Ascending aorta (tissue), 2 donors: ENCODE data around the gene ANKRD6. TPM values are rescaled to one million over a fixed set of nuclear protein-coding genes. Genes with fewer than 3 reads are reported as not detected.
A peak's percentile ranks its signal among the peaks of the same experiment; 100 is the strongest.
"Not testable (repeated sequence)": the region's sequence is repeated elsewhere in the genome, so short reads cannot be mapped to it uniquely, and the experiment has no call there.

Experiments used
- DNase-seq, 2 donors: peaks; one replicate each; pipeline ENCODE4 v3.0.0-alpha.2; 2019; ENCODE audit warnings: low spot score in 2 of 2
- H3K27ac ChIP-seq, 2 donors: fragments of 200-600 bp; sonication (generic); one replicate each; pipeline ENCODE4 v1.5.1; 2016 to 2017; ENCODE audit warnings: mild to moderate bottlenecking in 1 of 2
- H3K27me3 ChIP-seq: fragments of 200-600 bp; sonication (generic); one replicate; pipeline ENCODE4 v1.5.1; 2017
- H3K36me3 ChIP-seq, 2 donors: fragments of 200-600 bp; sonication (generic); one replicate each; pipeline ENCODE4 v1.5.1; 2016
- H3K4me1 ChIP-seq, 2 donors: fragments of 200-600 bp; sonication (generic); one replicate each; pipeline ENCODE4 v1.5.1; 2016 to 2017; ENCODE audit warnings: mild to moderate bottlenecking in 1 of 2
- H3K4me3 ChIP-seq, 2 donors: fragments of 200-600 bp; sonication (generic); one replicate each; pipeline ENCODE4 v1.5.1; 2016 to 2017; ENCODE audit warnings: mild to moderate bottlenecking in 1 of 2
- H3K9me3 ChIP-seq, 2 donors: fragments of 200-600 bp; sonication (generic); one replicate each; pipeline ENCODE4 v1.5.1; 2016
- CTCF ChIP-seq, 3 experiments: fragments of 200-600 bp in 2 of 3; fragments of 450-650 bp in 1 of 3; sonication (generic) in 2 of 3; IDR thresholded peaks; one replicate each; pipeline ENCODE4 v1.5.1; 2016 to 2019; ENCODE audit warnings: antibody characterized with exemption in 3 of 3, mild to moderate bottlenecking in 1 of 3, moderate library complexity in 1 of 3
- intact Hi-C: fragments of 100-400 bp; cut with DNase I; formaldehyde crosslinking; loops from one replicate; pipeline ENCODE4 v1.15.1; 2023
- total RNA-seq: library from RNA; depleted of rRNA; stranded (reverse); fragments of >200 nt; gene quantifications from one replicate; pipeline ENCODE4 v1.1.0, GENCODE V29; 2016

Gene ANKRD6
- total RNA-seq, 1 donor from 2014 or later: 32.2 TPM

- no peak for DNase-seq
- no peak overlapping the region for H3K27ac ChIP-seq
- H3K36me3 ChIP-seq: peaks cover 0 to 19% of the 10 kb centered on the region in 2 donors
- intact Hi-C loops: no loop called here
- H3K4me1 ChIP-seq: no peaks in the 10 kb centered on the region
- H3K9me3 ChIP-seq: no peaks in the 10 kb centered on the region
- H3K4me3 ChIP-seq: no peak overlapping the region
- TF ChIP-seq CTCF (IDR thresholded peaks at IDR 0.05): no peak
- no peaks in the 10 kb centered on the region for H3K27me3 ChIP-seq
These were observed 183.6 kb downstream of the ANKRD6 start for GRCh38 chr6:89616531-89616930.

GRCh38 chr6:89618026-89618425, 185.1 kb downstream of the ANKRD6 start:
- no peak overlapping the region for H3K27ac ChIP-seq
- no peak for DNase-seq
- intact Hi-C loops: no loop called here
- H3K4me3 ChIP-seq: no peak overlapping the region
- H3K4me1 ChIP-seq: no peaks in the 10 kb centered on the region
- H3K9me3 ChIP-seq: no peaks in the 10 kb centered on the region
- H3K27me3 ChIP-seq: no peaks in the 10 kb centered on the region
- H3K36me3 ChIP-seq: peaks cover 6 to 23% of the 10 kb centered on the region in 2 donors
- no peak for TF ChIP-seq CTCF (IDR thresholded peaks at IDR 0.05)

- Histone ChIP-seq H3K4me3 (no peak overlapping the region), H3K27me3 (no peaks in the 10 kb centered on the region), H3K27ac (no peak overlapping the region), H3K9me3 (no peaks in the 10 kb centered on the region), H3K4me1 (no peaks in the 10 kb centered on the region), H3K36me3 (peaks cover 19 to 38% of the 10 kb centered on the region in 2 donors)
- TF ChIP-seq CTCF (IDR thresholded peaks at IDR 0.05): no peak
- no peak for DNase-seq
- intact Hi-C loops: no loop called here
These were observed 186.6 kb downstream of the ANKRD6 start for GRCh38 chr6:89619567-89619966.

- H3K36me3 ChIP-seq: peaks cover 48 to 58% of the 10 kb centered on the region in 2 donors
- intact Hi-C loops: no loop called here
These were observed 190.8 kb downstream of the ANKRD6 start for GRCh38 chr6:89623749-89624148.

GRCh38 chr6:89630488-89630887, 197.5 kb downstream of the ANKRD6 start:
- no peak for TF ChIP-seq CTCF (IDR thresholded peaks at IDR 0.05)
- Histone ChIP-seq H3K36me3 (peaks cover 31 to 48% of the 10 kb centered on the region in 2 donors), H3K27me3 (no peaks in the 10 kb centered on the region), H3K9me3 (no peaks in the 10 kb centered on the region), H3K4me3 (no peak overlapping the region), H3K27ac (peak overlapping the region; percentile 20 to 42), H3K4me1 (no peaks in the 10 kb centered on the region)
- intact Hi-C loops: no loop called here
- DNase-seq: no peak

More at GRCh38 chr6:89623749-89624148, 190.8 kb downstream of the ANKRD6 start:
- TF ChIP-seq CTCF (IDR thresholded peaks at IDR 0.05): no peak
- H3K9me3 ChIP-seq: no peaks in the 10 kb centered on the region
- no peaks in the 10 kb centered on the region for H3K4me1 ChIP-seq
- no peak for DNase-seq
- no peak overlapping the region for H3K27ac ChIP-seq
- no peak overlapping the region for H3K4me3 ChIP-seq
- no peaks in the 10 kb centered on the region for H3K27me3 ChIP-seq

GRCh38 chr6:89636412-89636811, 203.5 kb downstream of the ANKRD6 start:
- H3K4me1 ChIP-seq: not testable (repeated sequence)

More at GRCh38 chr6:89636412-89636811, 203.5 kb downstream of the ANKRD6 start:
- DNase-seq, H3K36me3 ChIP-seq, H3K4me3 ChIP-seq, H3K9me3 ChIP-seq, H3K27ac ChIP-seq, H3K27me3 ChIP-seq: not testable (repeated sequence)
- intact Hi-C loops: loop anchor here (5.0 kb wide), 1 partner anchor 269 kb away; no protein-coding TSS in a partner anchor
